DMS153 treated with DMSO at 0.1 percent for 48 hours (cell line): ENCODE results near the gene OAS3.
"Not testable (repeated sequence)": the region's sequence is repeated elsewhere in the genome, so short reads cannot be mapped to it uniquely, and the experiment has no call there.

Experiments used
- DNase-seq: peaks from one replicate; lab custom pipeline; 2025; ENCODE audit not compliant: unreplicated experiment; lab: John Stamatoyannopoulos, UW

OAS3 gene

GRCh38 chr12:112926416-112927033 is 11.7 kb upstream of the OAS3 start:
- not testable (repeated sequence) for DNase-seq

- DNase-seq, result no peak
Measured at GRCh38 chr12:112927475-112927874, 10.8 kb upstream of the OAS3 start.

GRCh38 chr12:112927925-112928324 is 10.3 kb upstream of the OAS3 start:
- DNase-seq, result no peak

- DNase-seq, result no peak
Measured at GRCh38 chr12:112928978-112929377, 9.3 kb upstream of the OAS3 start.

- DNase-seq, result no peak
Measured at GRCh38 chr12:112929715-112930114, 8.6 kb upstream of the OAS3 start.

- DNase-seq, result no peak
Measured at GRCh38 chr12:112930350-112930749, 7.9 kb upstream of the OAS3 start.

- DNase-seq, result no peak
Measured at GRCh38 chr12:112932485-112933128, 5.7 kb upstream of the OAS3 start.

GRCh38 chr12:112933129-112933505 is 5.2 kb upstream of the OAS3 start:
- DNase-seq, result no peak

GRCh38 chr12:112936264-112936663 is 2.0 kb upstream of the OAS3 start:
- no peak for DNase-seq

GRCh38 chr12:112936927-112937326 is 1.3 kb upstream of the OAS3 start:
- no peak for DNase-seq

GRCh38 chr12:112938751-112939150 is 477 bp downstream of the OAS3 start:
- DNase-seq, result no peak

GRCh38 chr12:112939761-112940381 is 1.6 kb downstream of the OAS3 start:
- no peak for DNase-seq

GRCh38 chr12:112941528-112942335 is 3.5 kb downstream of the OAS3 start:
- DNase-seq, result no peak

GRCh38 chr12:112942572-112942971 is 4.3 kb downstream of the OAS3 start:
- DNase-seq, result no peak

- no peak for DNase-seq
Measured at GRCh38 chr12:112944024-112944690, 5.9 kb downstream of the OAS3 start.

- no peak for DNase-seq
Measured at GRCh38 chr12:112945515-112945914, 7.2 kb downstream of the OAS3 start.

GRCh38 chr12:112946236-112947000 is 8.1 kb downstream of the OAS3 start:
- no peak for DNase-seq

- no peak for DNase-seq
Measured at GRCh38 chr12:112947314-112947713, 9.0 kb downstream of the OAS3 start.

GRCh38 chr12:112947761-112948160 is 9.5 kb downstream of the OAS3 start:
- DNase-seq, result no peak

- DNase-seq, result no peak
Measured at GRCh38 chr12:112948806-112949205, 10.5 kb downstream of the OAS3 start.
